Astrocyte (in vitro differentiated cells and primary cell): ENCODE data around the gene SERPINB6.

Source experiments
- EZH2 ChIP-seq: IDR thresholded peaks from 2 replicates; pipeline ENCODE4 v1.6.1; 2012; ENCODE audit warnings: mild to moderate bottlenecking, low read length, inconsistent platforms; ENCODE audit not compliant: insufficient read depth
- TF ChIP-seq, protein P1 (sequence below): IDR thresholded peaks from 2 replicates; pipeline ENCODE4 v1.5.1; 2011; ENCODE audit warnings: low read depth, mild to moderate bottlenecking, inconsistent platforms, low read length, moderate library complexity; ENCODE audit not compliant: insufficient read depth

GRCh38 chr6:2934057-2934456 is 37.3 kb downstream of the SERPINB6 start:
- TF ChIP-seq, protein P1, sequence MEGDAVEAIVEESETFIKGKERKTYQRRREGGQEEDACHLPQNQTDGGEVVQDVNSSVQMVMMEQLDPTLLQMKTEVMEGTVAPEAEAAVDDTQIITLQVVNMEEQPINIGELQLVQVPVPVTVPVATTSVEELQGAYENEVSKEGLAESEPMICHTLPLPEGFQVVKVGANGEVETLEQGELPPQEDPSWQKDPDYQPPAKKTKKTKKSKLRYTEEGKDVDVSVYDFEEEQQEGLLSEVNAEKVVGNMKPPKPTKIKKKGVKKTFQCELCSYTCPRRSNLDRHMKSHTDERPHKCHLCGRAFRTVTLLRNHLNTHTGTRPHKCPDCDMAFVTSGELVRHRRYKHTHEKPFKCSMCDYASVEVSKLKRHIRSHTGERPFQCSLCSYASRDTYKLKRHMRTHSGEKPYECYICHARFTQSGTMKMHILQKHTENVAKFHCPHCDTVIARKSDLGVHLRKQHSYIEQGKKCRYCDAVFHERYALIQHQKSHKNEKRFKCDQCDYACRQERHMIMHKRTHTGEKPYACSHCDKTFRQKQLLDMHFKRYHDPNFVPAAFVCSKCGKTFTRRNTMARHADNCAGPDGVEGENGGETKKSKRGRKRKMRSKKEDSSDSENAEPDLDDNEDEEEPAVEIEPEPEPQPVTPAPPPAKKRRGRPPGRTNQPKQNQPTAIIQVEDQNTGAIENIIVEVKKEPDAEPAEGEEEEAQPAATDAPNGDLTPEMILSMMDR, result no peak
- no peak for TF ChIP-seq EZH2
